Caco-2 (cell line): ENCODE measurements around the gene SIK3. TPM values are rescaled to one million over a fixed set of nuclear protein-coding genes. Genes with fewer than 3 reads are reported as not detected.

Experiments used
- BruUV-seq: library from RNA; stranded (reverse); fragments of 400-500 nt; replicated peaks from 2 replicates; lab custom pipeline; 2021; lab: Mats Ljungman, UMichigan
- CTCF ChIA-PET: fragments of 300-600 bp; sonication (Branson Sonifier 250); formaldehyde crosslinking; loops from one replicate; lab custom pipeline; 2022; ENCODE audit warnings: antibody characterized with exemption; lab: Charles Lee
- POLR2A ChIA-PET: fragments of 300-600 bp; sonication (Branson Sonifier 250); formaldehyde crosslinking; loops from one replicate; lab custom pipeline; 2022; ENCODE audit warnings: antibody characterized with exemption; lab: Charles Lee
- DNase-seq, 2 experiments: peaks; one replicate each; pipeline versions ENCODE4 v3.0.0 to v3.0.0-alpha.2; 2020 to 2022
- H3K27me3 ChIP-seq: replicated peaks from 2 replicates; pipeline ENCODE4 v1.6.0; 2011; ENCODE audit warnings: low read length; ENCODE audit not compliant: control insufficient read depth, insufficient read depth
- H3K36me3 ChIP-seq: 2 replicates; pipeline ENCODE4 v1.5.1; 2011; ENCODE audit warnings: low read length; ENCODE audit not compliant: control insufficient read depth, insufficient read depth
- H3K4me1 ChIP-seq: fragments of 250-450 bp; sonication (Bioruptor Pico); 2 replicates; pipeline ENCODE4 v1.5.1; 2020; ENCODE audit warnings: mild to moderate bottlenecking
- H3K4me3 ChIP-seq: 2 replicates; pipeline ENCODE4 v1.5.1; 2011; ENCODE audit warnings: low read depth, mild to moderate bottlenecking, control low read depth, low read length
- H3K9me3 ChIP-seq: fragments of 250-450 bp; sonication (Bioruptor Pico); 2 replicates; pipeline ENCODE4 v1.5.1; 2020; ENCODE audit warnings: mild to moderate bottlenecking, moderate library complexity
- H3K27ac Mint-ChIP-seq: one replicate; pipeline ENCODE4 v1.8.0; 2022; ENCODE audit warnings: mixed read lengths; ENCODE audit not compliant: unreplicated experiment
- H3K27me3 Mint-ChIP-seq: one replicate; pipeline ENCODE4 v1.8.0; 2022; ENCODE audit warnings: mixed read lengths; ENCODE audit not compliant: insufficient read depth, unreplicated experiment
- H3K36me3 Mint-ChIP-seq: one replicate; pipeline ENCODE4 v1.8.0; 2022; ENCODE audit warnings: mild to moderate bottlenecking, mixed read lengths; ENCODE audit not compliant: insufficient read depth, unreplicated experiment
- H3K4me1 Mint-ChIP-seq: one replicate; pipeline ENCODE4 v1.8.0; 2022; ENCODE audit warnings: low read depth, mixed read lengths; ENCODE audit not compliant: unreplicated experiment
- H3K4me3 Mint-ChIP-seq: one replicate; pipeline ENCODE4 v1.8.0; 2022; ENCODE audit warnings: mild to moderate bottlenecking, moderate library complexity, mixed read lengths; ENCODE audit not compliant: unreplicated experiment
- H3K9me3 Mint-ChIP-seq: one replicate; pipeline ENCODE4 v1.8.0; 2022; ENCODE audit warnings: mixed read lengths; ENCODE audit not compliant: unreplicated experiment
- intact Hi-C: fragments of 100-400 bp; cut with micrococcal nuclease; formaldehyde crosslinking; loops from one replicate; pipeline ENCODE4 v1.10.0; 2022; ENCODE audit not compliant: unreplicated experiment
- total RNA-seq: library from RNA; stranded (reverse); gene quantifications from 2 replicates; pipeline ENCODE4 v1.2.3, GENCODE V29; 2022
- TF ChIP-seq, protein P1 (sequence below), 2 experiments: fragments of 200-600 bp in 1 of 2; IDR thresholded peaks; 1 replicate in 1 of 2; 2 replicates in 1 of 2; pipeline versions ENCODE4 v1.5.1 to v1.8.0; 2011 to 2022; ENCODE audit warnings: antibody characterized with exemption in 1 of 2, control low read depth in 1 of 2, inconsistent platforms in 1 of 2, low read depth in 1 of 2, low read length in 1 of 2, mild to moderate bottlenecking in 1 of 2, moderate library complexity in 1 of 2; ENCODE audit not compliant: insufficient read depth in 1 of 2, severe bottlenecking in 1 of 2, unreplicated experiment in 1 of 2

SIK3 gene
- total RNA-seq, 1 experiment from 2014 or later: 65.7 TPM

DNA sequence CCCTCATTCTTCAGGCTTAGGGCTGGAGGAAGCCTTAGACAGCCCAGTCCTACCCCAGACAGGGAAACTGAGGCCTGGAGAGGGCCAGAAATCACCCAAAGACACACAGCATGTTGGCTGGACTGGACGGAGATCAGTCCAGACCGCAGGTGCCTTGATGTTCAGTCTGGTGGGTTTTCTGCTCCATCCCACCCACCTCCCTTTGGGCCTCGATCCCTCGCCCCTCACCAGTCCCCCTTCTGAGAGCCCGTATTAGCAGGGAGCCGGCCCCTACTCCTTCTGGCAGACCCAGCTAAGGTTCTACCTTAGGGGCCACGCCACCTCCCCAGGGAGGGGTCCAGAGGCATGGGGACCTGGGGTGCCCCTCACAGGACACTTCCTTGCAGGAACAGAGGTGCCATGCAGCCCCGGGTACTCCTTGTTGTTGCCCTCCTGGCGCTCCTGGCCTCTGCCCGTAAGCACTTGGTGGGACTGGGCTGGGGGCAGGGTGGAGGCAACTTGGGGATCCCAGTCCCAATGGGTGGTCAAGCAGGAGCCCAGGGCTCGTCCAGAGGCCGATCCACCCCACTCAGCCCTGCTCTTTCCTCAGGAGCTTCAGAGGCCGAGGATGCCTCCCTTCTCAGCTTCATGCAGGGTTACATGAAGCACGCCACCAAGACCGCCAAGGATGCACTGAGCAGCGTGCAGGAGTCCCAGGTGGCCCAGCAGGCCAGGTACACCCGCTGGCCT lies 267.9 kb downstream of the SIK3 start:
- intact Hi-C loops: no loop called here
- Histone ChIP-seq H3K27me3 (no peaks in the 10 kb centered on the region), H3K36me3 (no peaks in the 10 kb centered on the region; the same call in 1 of the 2 replicates), H3K4me3 (peak overlapping the region; percentile 3; the same call in 1 of the 2 replicates), H3K9me3 (peaks cover 7% of the 10 kb centered on the region), H3K4me1 (peaks cover 83% of the 10 kb centered on the region)
- CTCF ChIA-PET: interaction anchor here (0.6 to 2.8 kb wide), 7 partner anchors 10 to 276 kb away, joined by 3 to 52 read pairs (median 6); partner anchors contain the start of genes APOA5 and ZPR1
- peak overlapping the region; percentile 89 for H3K27ac Mint-ChIP-seq
- peaks cover 32% of the 10 kb centered on the region for H3K36me3 Mint-ChIP-seq
- H3K27me3 Mint-ChIP-seq: no peaks in the 10 kb centered on the region
- peak overlapping the region; percentile 50 for H3K4me3 Mint-ChIP-seq
- no peak for DNase-seq
- POLR2A ChIA-PET: interaction anchor here (1.0 to 2.5 kb wide), 7 partner anchors 7 to 268 kb away, joined by 3 to 18 read pairs (median 8); partner anchors contain the start of genes APOA1, APOA5 and ZPR1
- peaks cover 55% of the 10 kb centered on the region for H3K4me1 Mint-ChIP-seq
- TF ChIP-seq, protein P1, sequence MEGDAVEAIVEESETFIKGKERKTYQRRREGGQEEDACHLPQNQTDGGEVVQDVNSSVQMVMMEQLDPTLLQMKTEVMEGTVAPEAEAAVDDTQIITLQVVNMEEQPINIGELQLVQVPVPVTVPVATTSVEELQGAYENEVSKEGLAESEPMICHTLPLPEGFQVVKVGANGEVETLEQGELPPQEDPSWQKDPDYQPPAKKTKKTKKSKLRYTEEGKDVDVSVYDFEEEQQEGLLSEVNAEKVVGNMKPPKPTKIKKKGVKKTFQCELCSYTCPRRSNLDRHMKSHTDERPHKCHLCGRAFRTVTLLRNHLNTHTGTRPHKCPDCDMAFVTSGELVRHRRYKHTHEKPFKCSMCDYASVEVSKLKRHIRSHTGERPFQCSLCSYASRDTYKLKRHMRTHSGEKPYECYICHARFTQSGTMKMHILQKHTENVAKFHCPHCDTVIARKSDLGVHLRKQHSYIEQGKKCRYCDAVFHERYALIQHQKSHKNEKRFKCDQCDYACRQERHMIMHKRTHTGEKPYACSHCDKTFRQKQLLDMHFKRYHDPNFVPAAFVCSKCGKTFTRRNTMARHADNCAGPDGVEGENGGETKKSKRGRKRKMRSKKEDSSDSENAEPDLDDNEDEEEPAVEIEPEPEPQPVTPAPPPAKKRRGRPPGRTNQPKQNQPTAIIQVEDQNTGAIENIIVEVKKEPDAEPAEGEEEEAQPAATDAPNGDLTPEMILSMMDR (IDR thresholded peaks at IDR 0.05; ENCODE audit: insufficient read depth in 1 of 2, low read depth in 1 of 2, low read length in 1 of 2, severe bottlenecking in 1 of 2, unreplicated experiment in 1 of 2): no peak
- no TSS peak for BruUV-seq
- H3K9me3 Mint-ChIP-seq: peaks cover 10% of the 10 kb centered on the region

DNA sequence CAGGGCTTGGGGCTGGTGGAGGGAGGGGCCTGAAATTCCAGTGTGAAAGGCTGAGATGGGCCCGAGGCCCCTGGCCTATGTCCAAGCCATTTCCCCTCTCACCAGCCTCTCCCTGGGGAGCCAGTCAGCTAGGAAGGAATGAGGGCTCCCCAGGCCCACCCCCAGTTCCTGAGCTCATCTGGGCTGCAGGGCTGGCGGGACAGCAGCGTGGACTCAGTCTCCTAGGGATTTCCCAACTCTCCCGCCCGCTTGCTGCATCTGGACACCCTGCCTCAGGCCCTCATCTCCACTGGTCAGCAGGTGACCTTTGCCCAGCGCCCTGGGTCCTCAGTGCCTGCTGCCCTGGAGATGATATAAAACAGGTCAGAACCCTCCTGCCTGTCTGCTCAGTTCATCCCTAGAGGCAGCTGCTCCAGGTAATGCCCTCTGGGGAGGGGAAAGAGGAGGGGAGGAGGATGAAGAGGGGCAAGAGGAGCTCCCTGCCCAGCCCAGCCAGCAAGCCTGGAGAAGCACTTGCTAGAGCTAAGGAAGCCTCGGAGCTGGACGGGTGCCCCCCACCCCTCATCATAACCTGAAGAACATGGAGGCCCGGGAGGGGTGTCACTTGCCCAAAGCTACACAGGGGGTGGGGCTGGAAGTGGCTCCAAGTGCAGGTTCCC lies 268.6 kb downstream of the SIK3 start, which contains the start of gene APOC3:
Gene APOC3, plus strand, starts transcription at position 383 of the 659 bp plus-strand sequence. CDS start 676 bp downstream, outside the sequence.
- H3K4me1 ChIP-seq: peaks cover 84% of the 10 kb centered on the region
- TF ChIP-seq, protein P1 (IDR thresholded peaks at IDR 0.05; ENCODE audit: insufficient read depth in 1 of 2, low read depth in 1 of 2, low read length in 1 of 2, severe bottlenecking in 1 of 2, unreplicated experiment in 1 of 2): no peak
- intact Hi-C loops: loop anchor here (1.0 to 2.0 kb wide), 8 partner anchors 8 to 277 kb away; partner anchors contain the start of genes APOA1 and ZPR1
- peak; percentile 93 to 96 for DNase-seq
- no peaks in the 10 kb centered on the region for H3K27me3 ChIP-seq
- no peaks in the 10 kb centered on the region for H3K36me3 ChIP-seq
- no TSS peak for BruUV-seq
- H3K27ac Mint-ChIP-seq: peak within 1 kb of the TSS; percentile 89
- H3K4me3 ChIP-seq: peak within 1 kb of the TSS; percentile 3; the same call in 1 of the 2 replicates
- H3K9me3 ChIP-seq: peaks cover 7% of the 10 kb centered on the region
- peaks cover 49% of the 10 kb centered on the region for H3K4me1 Mint-ChIP-seq
- POLR2A ChIA-PET: interaction anchor here (1.0 to 2.5 kb wide), 9 partner anchors 8 to 349 kb away, joined by 3 to 18 read pairs (median 5); partner anchors contain the start of genes APOA1, APOA5, SIDT2 and ZPR1
- no peaks in the 10 kb centered on the region for H3K27me3 Mint-ChIP-seq
- peaks cover 27% of the 10 kb centered on the region for H3K36me3 Mint-ChIP-seq
- CTCF ChIA-PET: interaction anchor here (0.6 to 2.8 kb wide), 19 partner anchors 8 to 355 kb away, joined by 3 to 52 read pairs (median 5); partner anchors contain the start of genes APOA1, APOA5, SIDT2 and SIK3
- H3K9me3 Mint-ChIP-seq: peaks cover 10% of the 10 kb centered on the region
- H3K4me3 Mint-ChIP-seq: peak within 1 kb of the TSS; percentile 50
